ENCODE results near the gene FAM98C.
A peak's percentile ranks its signal among the peaks of the same experiment; 100 is the strongest.
"Not testable (repeated sequence)": the region's sequence is repeated elsewhere in the genome, so short reads cannot be mapped to it uniquely, and the experiment has no call there.

The FAM98C gene

DNA sequence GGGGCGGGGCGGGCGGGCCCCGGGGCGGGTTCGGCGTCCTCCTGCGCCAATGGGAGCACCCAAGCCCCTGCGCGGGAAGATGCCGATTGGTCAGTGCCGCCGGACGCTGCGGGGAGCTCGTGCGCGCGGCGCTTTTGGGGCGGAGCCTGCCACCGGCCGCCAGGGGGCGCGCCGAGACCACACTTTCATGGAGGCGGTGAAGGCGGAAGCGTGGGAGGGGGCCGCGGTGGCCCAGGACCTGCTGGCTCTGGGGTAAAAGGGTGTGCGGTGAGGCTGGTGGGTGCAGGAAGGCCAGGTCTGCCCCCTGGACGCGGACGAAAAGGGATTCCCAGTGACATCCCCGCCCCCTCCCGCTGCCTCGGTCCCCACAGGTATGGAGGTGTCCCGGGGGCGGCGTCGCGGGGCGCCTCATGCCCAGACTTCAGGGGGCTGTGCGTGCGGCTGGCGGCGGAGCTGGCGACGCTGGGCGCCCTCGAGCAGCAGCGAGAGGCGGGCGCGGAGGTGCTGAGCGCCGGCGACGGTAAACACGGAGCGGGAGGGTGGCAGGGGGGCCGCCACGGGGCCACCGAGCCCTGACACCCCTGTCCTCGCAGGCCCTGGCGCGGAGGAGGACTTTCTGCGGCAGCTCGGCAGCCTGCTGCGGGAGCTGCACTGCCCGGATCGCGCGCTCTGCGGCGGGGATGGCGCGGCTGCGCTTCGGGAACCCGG is at the start of gene FAM98C:
Gene FAM98C (plus strand): TSS at position 127 of the 708 bp plus-strand sequence. CDS start 61 bp downstream, at position 188.
- peak; percentile 100 for DNase-seq (ENCODE audit: low spot score)

DNA sequence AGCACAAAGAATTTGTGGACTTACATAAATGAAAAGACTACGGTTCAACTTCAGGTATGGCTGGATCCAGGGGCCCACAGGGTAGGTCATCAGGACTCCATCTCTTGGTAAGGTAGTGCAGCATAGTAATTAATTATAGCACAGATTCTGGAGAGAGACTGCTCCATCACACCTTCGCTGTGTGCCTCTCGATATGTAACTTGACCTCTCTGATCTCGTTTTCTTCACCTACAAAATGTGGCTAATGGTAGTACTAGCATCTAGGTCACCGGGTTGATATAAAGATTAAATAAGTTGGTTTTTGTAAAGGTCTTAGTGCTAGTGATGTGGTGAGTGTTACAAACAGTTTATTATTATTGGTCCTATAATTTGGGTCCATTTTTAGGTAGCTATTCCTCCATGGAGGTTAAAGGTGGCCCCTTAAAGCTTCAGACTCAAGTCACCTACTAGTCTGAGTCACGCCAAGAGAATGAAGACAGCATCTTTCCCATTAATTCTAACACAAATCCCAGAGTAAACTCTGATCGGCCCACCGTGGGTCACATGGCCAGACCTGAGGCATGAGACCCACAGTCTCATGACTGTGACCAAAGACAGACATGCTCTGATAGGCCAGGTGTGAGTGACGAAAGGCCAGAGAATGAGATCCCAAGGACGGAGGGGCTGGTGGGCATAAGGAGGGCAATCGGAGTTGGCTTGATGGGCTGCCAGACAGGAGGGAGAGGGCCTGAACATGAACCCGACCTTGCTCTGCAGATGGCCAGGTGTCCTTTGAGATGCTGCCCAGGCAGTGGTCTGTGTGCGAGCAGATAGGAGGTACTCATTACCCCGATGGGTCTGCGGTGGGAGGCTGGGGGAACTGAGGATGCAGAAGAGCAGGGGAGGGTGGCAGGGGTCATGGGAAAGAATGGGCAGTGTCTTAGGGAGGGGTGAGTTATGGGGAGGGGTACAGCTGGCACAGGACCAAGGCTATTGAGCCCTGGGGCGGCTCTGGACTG is 46.9 kb upstream of the FAM98C start:
- no peak for DNase-seq (ENCODE audit: low spot score)

DNA sequence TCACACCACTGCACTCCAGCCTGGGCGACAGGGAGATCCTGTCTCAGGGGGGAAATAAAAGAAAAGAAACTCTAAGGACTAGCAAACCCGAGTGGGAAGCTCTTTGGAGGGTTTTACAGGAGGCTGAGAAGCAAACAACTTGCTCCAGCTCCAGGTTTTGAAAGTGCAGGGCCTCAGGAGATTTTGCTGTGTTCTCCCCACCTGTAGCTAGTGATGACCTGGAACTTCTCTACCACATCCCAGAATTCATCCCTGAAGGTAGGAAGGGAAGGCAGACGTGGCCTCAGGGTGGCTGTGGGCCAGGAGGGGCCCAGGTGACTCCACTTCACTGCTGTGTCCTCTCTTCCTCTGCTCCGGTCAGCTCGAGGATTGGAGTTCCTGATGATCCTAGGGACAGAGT is 44.8 kb upstream of the FAM98C start:
- DNase-seq (ENCODE audit: low spot score), result no peak

DNA sequence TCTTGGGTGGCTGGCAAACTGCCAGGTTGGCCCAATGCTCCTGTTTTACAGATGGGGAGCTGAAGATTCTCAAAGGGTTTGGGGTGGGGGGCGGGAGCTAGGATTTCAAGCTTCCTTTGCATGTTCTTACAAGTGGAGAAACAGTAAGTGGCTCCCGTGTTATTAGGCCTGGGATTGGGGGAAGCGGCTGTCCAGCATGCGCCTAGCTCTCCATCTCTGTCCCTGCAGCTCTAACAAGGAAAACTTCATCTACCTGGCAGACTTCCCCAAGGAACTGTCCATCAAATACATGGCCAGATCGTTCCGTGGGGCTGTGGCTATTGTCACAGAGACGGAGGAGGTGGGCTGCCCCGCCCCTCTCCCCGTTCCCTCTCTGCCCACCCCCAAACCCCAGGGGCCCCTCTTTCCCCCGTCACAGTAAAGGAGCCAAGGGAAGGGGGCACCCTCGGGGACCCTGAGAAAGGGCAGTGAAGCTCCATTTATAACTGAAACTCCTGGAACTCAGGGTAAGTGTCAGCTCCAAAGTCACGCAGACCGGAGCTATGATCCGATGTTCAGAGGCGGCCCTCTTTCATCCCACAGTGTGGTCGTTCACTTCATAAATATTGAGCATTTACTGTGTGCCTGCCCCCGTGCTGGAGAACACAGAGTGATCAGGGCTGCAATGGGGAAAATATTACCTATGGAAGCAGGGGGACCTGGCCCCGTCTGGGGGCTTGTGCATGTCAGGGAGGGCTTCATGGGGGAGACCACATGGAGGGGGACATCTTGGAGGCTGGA is 43.5 kb upstream of the FAM98C start:
- no peak for DNase-seq (ENCODE audit: low spot score)

DNA sequence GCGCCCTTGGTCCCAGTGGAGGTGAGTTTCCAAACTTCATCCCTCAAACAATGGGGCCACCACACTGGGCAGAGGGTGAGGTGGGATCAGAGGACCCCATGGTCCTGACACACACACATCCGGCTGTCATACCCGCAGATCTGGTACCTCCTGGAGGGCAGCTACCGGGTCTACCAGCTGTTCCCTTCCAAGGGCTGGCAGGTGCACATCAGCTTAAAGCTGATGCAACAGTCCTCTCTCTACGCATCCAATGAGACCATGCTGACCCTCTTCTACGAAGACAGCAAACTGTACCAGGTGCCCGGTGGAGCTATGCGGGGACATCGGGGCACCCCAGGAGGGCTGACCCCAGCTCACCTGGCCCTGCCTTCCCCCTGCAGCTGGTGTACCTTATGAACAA is 42.5 kb upstream of the FAM98C start:
- no peak for DNase-seq (ENCODE audit: low spot score)

DNA sequence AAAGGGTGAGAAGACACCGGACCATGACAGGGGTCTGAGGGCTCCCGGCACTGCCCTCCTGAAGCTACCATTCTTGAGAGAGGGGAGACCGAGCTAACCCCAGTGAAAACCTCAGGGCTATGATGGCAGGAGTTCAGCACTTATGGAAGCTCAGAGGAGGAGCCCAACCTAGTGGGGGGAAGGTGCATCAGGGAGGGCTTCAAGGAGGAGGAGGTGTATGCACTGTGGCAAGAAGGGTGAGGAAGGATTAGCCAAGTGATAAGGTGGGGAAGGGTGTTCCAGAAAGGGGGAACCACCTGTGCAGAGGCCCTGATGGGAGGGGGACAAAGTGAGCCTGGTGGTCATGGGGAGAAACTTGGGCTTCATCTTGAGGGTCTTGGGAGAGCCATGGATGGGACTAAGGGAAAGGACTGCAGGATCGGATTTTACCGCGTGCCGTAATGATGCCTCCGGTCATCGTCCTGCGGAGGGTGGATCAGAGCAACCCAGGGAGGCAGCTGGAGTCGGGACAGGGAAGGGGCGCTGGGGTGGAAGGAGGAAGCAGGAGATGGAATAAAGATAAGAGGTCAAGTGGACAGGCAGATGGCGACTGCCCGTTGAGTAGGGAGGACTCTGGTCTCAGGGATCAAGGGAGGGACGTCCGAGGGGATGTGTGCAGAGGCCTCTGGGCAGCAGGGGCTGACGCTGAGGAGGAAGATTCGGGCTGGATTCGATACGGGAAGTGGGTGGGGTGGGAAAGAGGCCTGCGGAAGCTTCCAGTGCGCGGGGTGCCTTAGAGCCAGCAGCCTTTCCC is 41.9 kb upstream of the FAM98C start:
- no peak for DNase-seq (ENCODE audit: low spot score)

DNA sequence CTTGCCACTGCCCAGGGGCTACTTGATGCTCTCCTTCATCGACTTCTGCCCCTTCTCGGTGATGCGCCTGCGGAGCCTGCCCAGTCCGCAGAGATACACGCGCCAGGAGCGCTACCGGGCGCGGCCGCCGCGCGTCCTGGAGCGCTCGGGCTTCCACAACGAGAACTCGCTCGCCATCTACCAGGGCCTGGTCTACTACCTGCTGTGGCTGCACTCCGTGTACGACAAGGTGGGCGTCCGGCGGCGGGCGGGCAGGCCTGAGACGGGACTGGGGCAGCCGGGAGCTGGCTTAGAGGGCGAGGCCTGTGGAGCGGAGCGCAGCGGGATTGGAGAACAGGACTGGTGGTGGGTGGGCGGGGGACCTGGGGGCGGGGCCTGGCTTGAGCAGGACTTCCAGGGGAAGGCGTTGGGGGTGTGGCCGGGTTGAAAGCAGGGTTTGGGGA is 41.2 kb upstream of the FAM98C start:
- DNase-seq (ENCODE audit: low spot score), result peak; percentile 85

DNA sequence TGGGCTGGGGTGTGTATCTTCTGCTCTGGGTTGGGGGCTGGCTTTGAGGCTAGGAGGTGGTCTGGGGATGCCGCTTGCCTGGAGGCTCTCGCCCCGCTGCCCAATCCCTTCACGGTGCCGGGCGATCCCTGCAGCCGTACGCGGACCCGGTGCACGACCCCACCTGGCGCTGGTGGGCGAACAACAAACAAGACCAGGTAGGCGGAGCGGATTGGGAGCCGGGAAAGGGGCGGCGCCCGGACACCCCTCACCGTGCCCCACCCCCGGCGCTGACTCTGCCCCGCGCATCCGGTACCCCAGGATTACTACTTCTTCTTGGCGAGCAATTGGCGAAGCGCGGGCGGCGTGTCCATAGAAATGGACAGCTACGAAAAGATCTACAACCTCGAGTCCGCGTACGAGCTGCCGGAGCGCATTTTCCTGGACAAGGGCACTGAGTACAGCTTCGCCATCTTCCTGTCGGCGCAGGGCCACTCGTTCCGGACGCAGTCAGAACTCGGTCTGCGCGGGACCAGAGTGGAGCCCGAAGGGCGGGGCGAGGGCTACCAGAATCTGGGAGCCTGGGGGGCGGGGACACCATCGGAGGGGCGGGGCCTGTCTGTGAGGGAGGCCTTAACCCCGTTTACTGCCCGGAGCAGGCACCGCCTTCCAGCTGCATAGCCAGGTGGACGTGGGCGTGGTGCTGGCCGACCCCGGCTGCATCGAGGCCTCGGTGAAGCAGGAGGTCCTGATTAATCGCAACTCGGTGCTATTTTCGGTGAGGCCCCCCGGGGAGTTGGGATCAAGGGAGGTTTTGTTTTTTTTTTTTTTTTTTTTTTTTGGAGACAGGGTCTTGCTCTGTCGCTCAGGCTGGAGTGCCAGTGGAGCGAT is 40.6 kb upstream of the FAM98C start:
- DNase-seq (ENCODE audit: low spot score), result peak; percentile 82

DNA sequence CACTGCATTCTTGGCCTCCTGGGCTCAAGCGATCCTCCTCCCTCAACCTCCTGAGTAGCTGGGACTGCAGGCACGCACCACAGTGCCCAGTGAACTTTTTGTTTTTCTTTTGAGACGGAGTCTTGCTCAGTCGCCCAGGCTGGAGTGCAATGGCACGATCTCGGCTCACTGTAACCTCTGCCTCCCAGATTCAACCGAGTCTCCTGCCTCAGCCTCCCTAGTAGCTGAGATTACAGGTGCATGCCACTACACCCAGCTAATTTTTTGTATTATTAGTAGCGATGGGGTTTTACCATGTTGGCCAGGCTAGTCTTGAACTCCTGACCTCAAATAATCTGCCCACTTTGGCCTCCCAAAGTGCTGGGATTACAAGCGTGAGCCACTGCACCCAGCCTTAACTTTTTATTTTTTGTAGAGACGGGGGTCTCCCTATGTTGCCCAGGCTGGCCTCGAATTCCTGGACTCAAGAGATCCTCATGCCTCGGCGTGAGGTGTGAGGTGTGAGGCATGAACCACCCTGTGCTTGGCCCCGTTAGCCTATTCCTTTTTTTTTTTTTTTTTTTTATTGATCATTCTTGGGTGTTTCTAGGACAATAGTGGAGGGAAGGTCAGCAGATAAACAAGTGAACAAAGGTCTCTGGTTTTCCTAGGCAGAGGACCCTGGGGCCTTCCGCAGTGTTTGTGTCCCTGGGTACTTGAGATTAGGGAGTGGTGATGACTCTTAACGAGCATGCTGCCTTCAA is 39.8 kb upstream of the FAM98C start:
- DNase-seq (ENCODE audit: low spot score), result not testable (repeated sequence)

DNA sequence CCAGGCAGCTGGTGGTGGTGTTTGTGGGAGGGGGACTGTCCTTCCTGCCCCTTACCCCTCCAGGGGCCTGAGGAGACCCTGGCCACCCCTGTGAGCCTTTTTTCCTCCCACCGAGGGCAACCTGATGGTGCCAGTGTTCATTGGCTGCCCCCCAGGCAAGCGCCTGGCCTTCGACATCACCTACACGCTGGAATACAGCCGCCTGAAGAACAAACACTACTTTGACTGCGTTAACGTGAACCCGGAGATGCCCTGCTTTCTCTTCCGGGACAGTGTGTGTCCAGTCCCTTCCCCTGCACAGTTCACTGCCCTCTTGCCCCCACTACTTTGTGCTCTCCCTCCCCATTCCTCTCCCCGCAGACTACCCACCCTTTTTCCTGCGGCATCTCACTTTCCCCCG is 35.9 kb upstream of the FAM98C start:
- DNase-seq (ENCODE audit: low spot score), result no peak

DNA sequence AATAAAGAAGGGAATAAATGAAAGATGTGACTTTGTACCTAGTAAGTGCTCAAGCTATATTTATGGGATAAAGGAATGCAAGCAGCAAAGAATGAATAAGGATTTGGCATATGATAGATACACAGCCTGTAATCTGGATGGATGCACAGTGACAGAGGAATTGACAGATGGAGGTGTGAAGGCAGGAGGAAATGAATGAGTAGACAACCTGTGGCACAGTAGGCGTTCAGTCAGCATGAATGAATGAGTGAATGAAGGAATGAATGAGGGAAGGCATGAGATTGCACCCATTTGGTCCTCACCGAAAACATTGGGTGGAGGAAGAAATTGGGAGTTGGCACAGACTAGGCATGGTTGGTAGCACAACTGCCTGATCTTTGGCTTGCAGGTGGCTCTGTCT is 33.3 kb upstream of the FAM98C start:
- DNase-seq (ENCODE audit: low spot score), result no peak

DNA sequence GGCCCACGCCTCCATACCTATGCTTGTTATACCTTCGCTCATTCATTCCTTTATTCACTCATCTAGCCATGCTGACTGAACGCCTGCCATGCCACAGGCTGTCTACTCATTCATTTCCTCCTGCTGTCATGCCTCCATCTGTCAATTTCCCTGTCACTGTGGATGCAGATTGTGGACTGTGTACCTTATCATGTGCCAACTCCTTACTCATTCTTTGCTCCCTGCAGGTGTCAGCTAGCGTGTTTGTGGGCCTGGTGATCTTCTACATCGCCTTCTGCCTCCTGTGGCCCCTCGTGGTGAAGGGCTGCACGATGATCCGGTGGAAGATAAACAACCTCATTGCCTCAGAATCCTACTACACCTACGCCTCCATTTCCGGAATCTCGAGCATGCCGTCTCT is 32.6 kb upstream of the FAM98C start:
- DNase-seq (ENCODE audit: low spot score), result no peak

DNA sequence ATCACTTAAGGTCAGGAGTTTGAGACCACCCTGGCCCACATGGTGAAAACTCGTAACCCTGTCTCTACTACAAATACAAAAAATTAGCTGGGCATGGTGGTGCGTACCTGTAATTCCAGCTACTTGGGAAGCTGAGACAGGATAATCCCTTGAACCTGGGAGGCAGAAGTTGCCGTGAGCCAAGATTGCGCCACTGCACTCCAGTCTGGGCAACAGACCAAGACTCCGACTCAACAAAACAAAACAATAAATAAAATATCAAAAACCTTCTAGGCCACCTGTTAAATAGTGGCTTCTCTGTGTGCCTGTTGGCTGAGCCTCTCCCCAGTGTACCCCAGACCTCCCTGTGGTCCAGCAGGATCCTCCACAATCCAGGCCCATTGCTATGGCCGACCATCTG is 31.8 kb upstream of the FAM98C start:
- DNase-seq (ENCODE audit: low spot score), result no peak

DNA sequence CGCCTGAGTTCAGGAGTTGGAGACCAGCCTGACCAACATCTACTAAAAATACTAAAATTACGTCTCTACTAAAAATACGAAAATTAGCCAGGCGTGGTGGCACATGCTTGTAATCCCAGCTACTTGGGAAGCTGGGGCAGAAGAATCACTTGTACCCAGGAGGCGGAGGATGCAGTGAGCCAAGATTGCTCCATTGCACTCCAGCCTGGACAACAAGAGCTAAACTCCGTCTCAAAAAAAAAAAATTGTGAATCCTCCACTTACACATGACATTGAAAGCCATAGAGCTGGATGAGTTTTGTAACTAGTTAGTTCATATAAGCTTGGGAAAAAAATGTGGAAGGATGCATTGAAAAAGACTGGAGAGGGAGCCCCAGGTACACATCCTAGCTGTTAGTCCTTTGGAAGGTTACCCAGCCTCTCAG is 29.0 kb upstream of the FAM98C start:
- DNase-seq (ENCODE audit: low spot score), result no peak

DNA sequence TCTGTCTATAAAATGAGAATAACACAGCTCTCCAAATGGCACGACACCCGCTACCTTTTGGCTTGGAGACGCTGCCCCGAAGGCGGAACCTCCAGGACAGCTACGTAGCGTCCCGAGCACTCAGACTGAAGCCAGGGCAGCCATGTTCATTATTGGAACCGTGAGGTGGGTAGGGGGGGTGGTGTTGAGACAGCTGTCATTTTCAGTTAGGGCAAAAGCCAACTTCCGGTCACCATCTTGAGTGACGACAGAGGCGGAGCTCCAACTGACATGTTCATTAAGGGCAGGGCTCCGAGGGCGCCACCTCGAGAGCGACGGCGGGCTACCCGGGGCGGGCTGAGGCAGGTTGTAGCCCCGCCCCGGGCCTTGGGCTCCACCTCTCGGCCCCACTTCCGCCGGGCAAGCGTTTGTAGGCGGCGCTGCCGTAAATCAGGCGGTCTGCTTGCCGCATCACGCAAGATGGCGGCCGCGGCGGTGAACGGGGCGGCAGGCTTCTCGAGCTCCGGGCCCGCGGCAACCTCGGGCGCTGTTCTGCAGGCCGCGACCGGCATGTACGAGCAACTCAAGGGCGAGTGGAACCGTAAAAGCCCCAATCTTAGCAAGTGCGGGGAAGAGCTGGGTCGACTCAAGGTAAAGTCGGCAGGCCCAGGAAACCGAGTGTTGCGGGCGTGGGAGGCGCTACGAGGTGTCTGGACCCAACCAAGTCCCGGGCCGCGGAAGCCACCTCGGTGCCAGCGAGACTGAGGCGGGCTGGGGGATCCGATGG is 28.4 kb upstream of the FAM98C start, which contains the start of gene PSMD8:
Gene PSMD8 (plus strand): TSS at position 240 of the 766 bp plus-strand sequence. CDS start 31 bp downstream, at position 271.
- peak; percentile 98 for DNase-seq (ENCODE audit: low spot score)

DNA sequence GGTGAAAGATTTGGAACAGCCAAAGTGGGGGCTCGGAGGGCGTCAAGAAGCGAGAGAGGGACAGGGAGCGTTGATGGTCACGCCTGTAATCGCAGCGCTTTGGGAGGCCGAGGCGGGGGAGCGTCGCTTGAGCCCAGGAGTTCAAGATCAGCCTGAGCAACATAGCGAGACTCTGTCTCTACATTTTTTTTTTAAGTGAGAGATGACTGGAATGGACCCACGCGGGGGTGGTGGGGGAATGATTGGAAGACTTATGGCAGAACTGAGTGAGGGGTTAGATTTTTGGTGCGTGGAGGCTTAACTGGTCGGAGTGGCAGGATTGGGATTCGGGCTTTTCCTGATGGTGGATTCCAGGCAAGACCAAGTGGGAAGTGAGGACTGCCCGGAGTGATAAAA is 27.8 kb upstream of the FAM98C start:
- DNase-seq (ENCODE audit: low spot score), result no peak

DNA sequence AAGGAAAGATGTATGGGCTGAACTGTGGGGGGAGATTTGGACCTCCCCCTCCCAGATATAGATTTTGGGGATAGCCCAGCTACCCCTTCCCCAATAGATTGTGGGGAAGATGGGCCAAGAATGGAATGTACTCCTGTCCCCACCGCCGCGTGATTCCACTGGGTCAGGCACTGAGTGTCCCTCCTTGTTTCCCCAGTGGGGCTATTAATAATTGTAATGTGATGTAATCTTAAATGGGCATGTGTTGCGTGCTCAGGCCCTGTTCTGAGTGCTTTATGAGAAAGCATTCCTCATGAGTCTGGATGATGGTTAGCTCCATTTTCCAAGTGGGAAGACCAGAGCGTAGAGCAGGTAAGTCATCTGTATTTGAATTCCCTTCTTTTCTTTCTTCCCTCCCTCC is 27.1 kb upstream of the FAM98C start:
- no peak for DNase-seq (ENCODE audit: low spot score)

DNA sequence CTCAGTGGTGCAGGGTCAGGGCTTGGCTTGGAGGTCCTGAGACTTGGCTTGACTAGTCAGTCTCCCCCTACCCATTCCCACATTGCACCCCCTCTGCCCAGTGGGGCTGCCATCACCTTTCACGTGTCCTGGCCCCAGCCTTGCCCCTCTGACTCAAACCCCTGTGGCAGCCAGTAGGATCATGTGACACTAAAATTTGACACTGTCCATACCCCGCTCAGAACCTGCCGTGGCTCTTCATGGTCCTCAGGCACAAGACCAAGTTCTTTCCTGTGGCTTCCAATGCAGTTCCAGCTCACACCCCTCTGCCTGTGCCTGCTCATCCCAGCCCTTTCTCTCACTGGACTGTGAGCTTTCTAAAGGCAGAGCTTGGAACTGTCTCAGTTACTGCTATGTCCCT is 26.3 kb upstream of the FAM98C start:
- no peak for DNase-seq (ENCODE audit: low spot score)

DNA sequence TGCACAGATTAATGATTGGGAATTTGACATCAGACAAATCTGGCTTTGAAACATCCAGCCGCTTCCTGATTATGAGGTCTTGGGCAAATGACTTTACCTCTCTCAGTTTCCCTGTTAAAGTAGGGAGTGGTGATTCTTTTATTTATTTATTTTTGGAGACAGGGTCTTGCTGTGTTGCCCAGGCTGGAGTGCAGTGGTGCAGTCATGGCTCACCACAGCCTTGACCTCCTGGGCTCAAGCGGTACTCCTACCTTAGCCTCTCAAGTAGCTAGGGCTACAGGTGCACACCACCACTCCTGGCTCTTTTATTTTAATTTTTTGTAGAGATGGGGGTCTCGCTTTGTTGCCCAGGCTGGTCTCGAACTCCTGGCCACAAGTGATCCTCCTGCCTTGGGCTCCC is 25.8 kb upstream of the FAM98C start:
- DNase-seq (ENCODE audit: low spot score), result no peak

Data from germinal center (tissue), 1 donor.